ENCODE results near the gene PPP1R9B.
A peak's percentile ranks its signal among the peaks of the same experiment; 100 is the strongest.

The PPP1R9B gene, protein sequence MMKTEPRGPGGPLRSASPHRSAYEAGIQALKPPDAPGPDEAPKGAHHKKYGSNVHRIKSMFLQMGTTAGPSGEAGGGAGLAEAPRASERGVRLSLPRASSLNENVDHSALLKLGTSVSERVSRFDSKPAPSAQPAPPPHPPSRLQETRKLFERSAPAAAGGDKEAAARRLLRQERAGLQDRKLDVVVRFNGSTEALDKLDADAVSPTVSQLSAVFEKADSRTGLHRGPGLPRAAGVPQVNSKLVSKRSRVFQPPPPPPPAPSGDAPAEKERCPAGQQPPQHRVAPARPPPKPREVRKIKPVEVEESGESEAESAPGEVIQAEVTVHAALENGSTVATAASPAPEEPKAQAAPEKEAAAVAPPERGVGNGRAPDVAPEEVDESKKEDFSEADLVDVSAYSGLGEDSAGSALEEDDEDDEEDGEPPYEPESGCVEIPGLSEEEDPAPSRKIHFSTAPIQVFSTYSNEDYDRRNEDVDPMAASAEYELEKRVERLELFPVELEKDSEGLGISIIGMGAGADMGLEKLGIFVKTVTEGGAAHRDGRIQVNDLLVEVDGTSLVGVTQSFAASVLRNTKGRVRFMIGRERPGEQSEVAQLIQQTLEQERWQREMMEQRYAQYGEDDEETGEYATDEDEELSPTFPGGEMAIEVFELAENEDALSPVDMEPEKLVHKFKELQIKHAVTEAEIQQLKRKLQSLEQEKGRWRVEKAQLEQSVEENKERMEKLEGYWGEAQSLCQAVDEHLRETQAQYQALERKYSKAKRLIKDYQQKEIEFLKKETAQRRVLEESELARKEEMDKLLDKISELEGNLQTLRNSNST

DNA sequence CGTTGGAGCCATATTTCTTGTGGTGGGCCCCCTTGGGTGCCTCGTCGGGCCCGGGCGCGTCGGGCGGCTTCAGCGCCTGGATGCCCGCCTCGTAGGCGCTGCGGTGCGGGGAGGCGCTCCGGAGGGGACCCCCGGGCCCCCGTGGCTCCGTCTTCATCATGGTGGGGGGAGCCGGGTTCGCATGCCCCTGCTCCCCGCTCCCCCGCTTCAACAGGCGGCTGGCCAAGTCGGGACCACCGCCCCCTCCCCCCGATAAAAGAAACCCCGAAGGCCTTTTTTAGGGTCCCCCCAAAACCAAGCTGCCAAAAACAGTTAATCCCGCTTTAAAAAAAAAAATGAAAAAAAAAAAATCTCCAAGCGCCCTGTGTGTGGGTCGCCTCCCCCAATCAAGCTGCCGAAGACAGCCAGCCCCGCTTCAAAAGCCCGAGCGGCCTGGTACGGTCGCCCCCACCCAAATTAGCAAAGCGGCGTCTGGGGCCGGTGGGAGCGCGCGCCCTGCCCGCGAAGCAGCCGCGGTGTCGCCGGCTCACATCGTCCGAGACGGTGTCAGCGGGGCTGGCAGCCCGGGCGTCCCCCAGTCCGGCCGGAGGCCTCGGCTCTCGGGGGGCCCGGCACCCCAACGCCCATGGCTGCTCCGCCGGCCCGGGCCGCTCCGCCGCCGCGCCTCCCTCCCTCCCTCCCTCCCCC is at the start of gene PPP1R9B:
Gene PPP1R9B, minus strand, starts transcription at position 324 of the 687 bp plus-strand sequence. Its CDS starts 164 bp downstream, at position 160.
- Histone ChIP-seq H3K4me3 (ENCODE audit: low read depth in 1 of 5, low read length in 5 of 5) (peak within 1 kb of the TSS; percentile 72 to 84 (median 82)), H3K36me3 (ENCODE audit: control insufficient read depth in 5 of 5, insufficient read depth in 5 of 5, low read length in 5 of 5) (peaks cover 0 to 3% (median 0%) of the 10 kb centered on the region in 5 donors), H3K9ac (ENCODE audit: low read length in 5 of 5) (peak within 1 kb of the TSS; percentile 1 to 79 (median 66)), H3K27ac (ENCODE audit: low read depth, low read length) (peak within 1 kb of the TSS; percentile 65), H3K4me1 (ENCODE audit: control insufficient read depth in 5 of 5, insufficient read depth in 5 of 5, low read length in 5 of 5) (peaks cover 25 to 93% (median 81%) of the 10 kb centered on the region in 5 donors), H3K9me3 (ENCODE audit: control insufficient read depth in 5 of 5, low read length in 5 of 5) (no peaks in the 10 kb centered on the region), H3K27me3 (ENCODE audit: control insufficient read depth in 5 of 5, insufficient read depth in 4 of 5, low read length in 5 of 5) (no peaks in the 10 kb centered on the region)

DNA sequence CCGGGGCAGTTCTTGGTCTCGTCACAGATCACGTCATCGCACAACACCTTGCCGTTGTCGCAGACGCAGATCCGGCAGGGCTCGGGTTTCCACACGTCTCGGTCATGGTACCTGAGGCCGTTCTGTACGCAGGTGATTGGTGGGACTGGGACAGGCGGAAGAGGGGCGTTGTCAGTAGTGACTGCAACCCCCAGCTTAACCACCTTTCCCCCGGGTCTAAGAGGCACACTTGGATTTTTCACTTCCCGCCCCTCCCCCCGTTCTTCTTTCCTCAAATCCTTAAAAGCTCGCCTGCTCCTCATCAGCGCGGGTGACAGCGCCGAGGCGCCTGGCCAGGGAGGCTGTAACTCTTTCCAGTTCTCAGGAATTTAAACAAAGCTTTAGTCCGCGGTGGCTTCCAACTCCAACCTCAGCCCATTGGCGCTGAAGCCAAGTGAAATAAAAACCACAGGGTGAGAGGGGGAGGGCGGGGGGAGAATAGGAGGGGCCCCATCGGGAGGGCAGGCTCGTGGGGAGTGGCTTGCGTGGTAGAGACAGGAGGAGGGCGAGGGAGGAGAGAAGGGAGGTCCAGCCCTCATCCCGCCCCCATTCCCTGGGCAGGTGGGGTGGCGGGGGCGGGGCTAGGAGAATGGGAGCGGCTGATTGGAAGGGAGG is 49.5 kb upstream of the PPP1R9B start:
- Histone ChIP-seq H3K4me1 (ENCODE audit: control insufficient read depth in 5 of 5, insufficient read depth in 5 of 5, low read length in 5 of 5) (peaks cover 0 to 38% (median 30%) of the 10 kb centered on the region in 5 donors), H3K9me3 (ENCODE audit: control insufficient read depth in 5 of 5, low read length in 5 of 5) (no peaks in the 10 kb centered on the region), H3K9ac (ENCODE audit: low read length in 5 of 5) (peak overlapping the region in 3 of 5 donors; percentile 67 to 76 (median 72)), H3K27me3 (ENCODE audit: control insufficient read depth in 5 of 5, insufficient read depth in 4 of 5, low read length in 5 of 5) (peaks cover 21 to 41% (median 37%) of the 10 kb centered on the region in 5 donors), H3K36me3 (ENCODE audit: control insufficient read depth in 5 of 5, insufficient read depth in 5 of 5, low read length in 5 of 5) (peaks cover 0 to 22% (median 5%) of the 10 kb centered on the region in 5 donors), H3K27ac (ENCODE audit: low read depth, low read length) (peak overlapping the region; percentile 62), H3K4me3 (ENCODE audit: low read depth in 1 of 5, low read length in 5 of 5) (peak overlapping the region; percentile 58 to 71 (median 64))

DNA sequence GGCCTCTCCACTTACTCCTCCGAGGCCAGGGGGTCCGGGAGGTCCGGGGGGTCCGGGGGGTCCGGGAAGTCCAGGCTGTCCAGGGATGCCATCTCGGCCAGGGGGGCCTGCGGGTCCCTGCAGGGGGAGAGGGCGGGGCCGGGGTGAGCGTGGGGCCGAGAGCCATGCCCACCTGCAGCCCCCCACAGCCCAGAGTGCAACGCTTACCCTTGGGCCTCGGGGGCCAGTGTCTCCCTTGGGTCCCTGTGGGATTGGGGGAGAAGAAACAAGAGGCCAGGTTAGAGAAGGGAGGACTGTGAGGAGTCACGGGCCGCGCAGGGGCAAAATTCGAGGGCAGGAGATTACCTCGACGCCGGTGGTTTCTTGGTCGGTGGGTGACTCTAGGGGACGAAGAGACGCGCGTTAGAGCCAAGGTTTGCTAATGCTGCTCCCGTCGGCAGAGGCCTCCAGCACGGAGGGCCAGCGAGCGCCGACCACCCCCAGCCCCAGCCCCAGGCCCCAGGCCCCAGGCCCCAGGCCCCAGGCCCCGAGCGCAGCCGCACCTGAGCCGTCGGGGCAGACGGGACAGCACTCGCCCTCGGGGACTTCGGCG is 48.8 kb upstream of the PPP1R9B start:
- H3K36me3 ChIP-seq (ENCODE audit: control insufficient read depth in 5 of 5, insufficient read depth in 5 of 5, low read length in 5 of 5) = peaks cover 0 to 28% (median 5%) of the 10 kb centered on the region in 5 donors
- no peaks in the 10 kb centered on the region for H3K9me3 ChIP-seq (ENCODE audit: control insufficient read depth in 5 of 5, low read length in 5 of 5)
- peak overlapping the region; percentile 62 for H3K27ac ChIP-seq (ENCODE audit: low read depth, low read length)
- H3K9ac ChIP-seq (ENCODE audit: low read length in 5 of 5) = no peak overlapping the region
- peaks cover 0 to 34% (median 26%) of the 10 kb centered on the region in 5 donors for H3K4me1 ChIP-seq (ENCODE audit: control insufficient read depth in 5 of 5, insufficient read depth in 5 of 5, low read length in 5 of 5)
- peaks cover 19 to 41% (median 36%) of the 10 kb centered on the region in 5 donors for H3K27me3 ChIP-seq (ENCODE audit: control insufficient read depth in 5 of 5, insufficient read depth in 4 of 5, low read length in 5 of 5)
- H3K4me3 ChIP-seq (ENCODE audit: low read depth in 1 of 5, low read length in 5 of 5) = peak overlapping the region in 4 of 5 donors; percentile 62 to 71 (median 66)

DNA sequence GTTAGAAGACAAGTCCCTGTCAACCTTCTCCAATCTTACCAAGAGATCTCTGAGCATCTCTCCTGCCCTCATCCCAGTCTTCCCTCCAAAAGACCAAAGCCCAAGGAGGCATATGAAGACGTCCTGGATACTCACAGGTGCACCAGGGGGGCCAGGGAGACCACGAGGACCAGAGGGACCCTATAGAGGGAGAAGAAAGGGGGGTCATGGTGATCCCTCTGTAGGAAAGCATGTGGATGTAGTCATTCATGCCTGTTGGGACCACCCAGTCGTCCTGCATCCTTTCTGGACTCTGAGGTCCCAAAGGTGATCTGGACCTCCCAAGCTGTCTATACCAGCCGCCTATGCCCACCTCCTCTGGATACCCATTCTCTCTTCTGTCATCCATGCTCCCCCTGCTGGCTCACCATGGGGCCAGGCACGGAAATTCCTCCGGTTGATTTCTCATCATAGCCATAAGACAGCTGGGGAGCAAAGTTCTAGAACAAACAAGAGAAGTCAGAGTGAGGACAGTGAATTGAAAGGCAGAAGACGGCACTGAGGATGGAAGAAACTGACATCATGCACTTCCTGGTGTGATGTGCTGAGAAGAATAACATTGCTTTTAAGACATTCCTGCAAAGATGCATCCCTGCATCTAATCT is 47.7 kb upstream of the PPP1R9B start:
- Histone ChIP-seq H3K27ac (ENCODE audit: low read depth, low read length) (peak overlapping the region; percentile 34), H3K4me3 (ENCODE audit: low read depth in 1 of 5, low read length in 5 of 5) (no peak overlapping the region), H3K4me1 (ENCODE audit: control insufficient read depth in 5 of 5, insufficient read depth in 5 of 5, low read length in 5 of 5) (peaks cover 0 to 29% (median 19%) of the 10 kb centered on the region in 5 donors), H3K27me3 (ENCODE audit: control insufficient read depth in 5 of 5, insufficient read depth in 4 of 5, low read length in 5 of 5) (peaks cover 21 to 38% (median 32%) of the 10 kb centered on the region in 5 donors), H3K9me3 (ENCODE audit: control insufficient read depth in 5 of 5, low read length in 5 of 5) (no peaks in the 10 kb centered on the region), H3K9ac (ENCODE audit: low read length in 5 of 5) (no peak overlapping the region), H3K36me3 (ENCODE audit: control insufficient read depth in 5 of 5, insufficient read depth in 5 of 5, low read length in 5 of 5) (peaks cover 0 to 34% (median 6%) of the 10 kb centered on the region in 5 donors)

DNA sequence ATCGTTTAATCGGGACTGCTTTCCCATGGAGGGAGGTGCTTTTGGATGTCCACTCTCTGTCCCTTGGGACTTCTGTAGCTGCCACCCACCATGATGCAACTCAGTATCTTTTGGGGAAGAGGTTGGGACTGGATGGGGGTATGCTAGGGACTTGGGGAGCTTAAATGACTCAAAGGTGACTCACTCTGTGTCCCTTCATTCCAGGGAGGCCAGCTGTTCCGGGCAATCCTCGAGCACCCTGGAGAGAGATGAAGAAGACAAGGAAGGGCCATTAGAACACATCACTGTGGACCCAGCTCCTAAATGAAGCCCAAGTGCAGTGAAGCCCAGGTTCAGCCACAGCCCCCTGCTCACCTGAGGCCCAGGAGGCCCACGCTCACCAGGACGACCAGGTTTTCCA is 46.3 kb upstream of the PPP1R9B start:
- Histone ChIP-seq H3K27ac (ENCODE audit: low read depth, low read length) (no peak overlapping the region), H3K4me1 (ENCODE audit: control insufficient read depth in 5 of 5, insufficient read depth in 5 of 5, low read length in 5 of 5) (peaks cover 0 to 26% (median 15%) of the 10 kb centered on the region in 5 donors), H3K9ac (ENCODE audit: low read length in 5 of 5) (no peak overlapping the region), H3K27me3 (ENCODE audit: control insufficient read depth in 5 of 5, insufficient read depth in 4 of 5, low read length in 5 of 5) (peaks cover 13 to 36% (median 23%) of the 10 kb centered on the region in 5 donors), H3K36me3 (ENCODE audit: control insufficient read depth in 5 of 5, insufficient read depth in 5 of 5, low read length in 5 of 5) (peaks cover 0 to 39% (median 8%) of the 10 kb centered on the region in 5 donors), H3K4me3 (ENCODE audit: low read depth in 1 of 5, low read length in 5 of 5) (no peak overlapping the region), H3K9me3 (ENCODE audit: control insufficient read depth in 5 of 5, low read length in 5 of 5) (no peaks in the 10 kb centered on the region)

DNA sequence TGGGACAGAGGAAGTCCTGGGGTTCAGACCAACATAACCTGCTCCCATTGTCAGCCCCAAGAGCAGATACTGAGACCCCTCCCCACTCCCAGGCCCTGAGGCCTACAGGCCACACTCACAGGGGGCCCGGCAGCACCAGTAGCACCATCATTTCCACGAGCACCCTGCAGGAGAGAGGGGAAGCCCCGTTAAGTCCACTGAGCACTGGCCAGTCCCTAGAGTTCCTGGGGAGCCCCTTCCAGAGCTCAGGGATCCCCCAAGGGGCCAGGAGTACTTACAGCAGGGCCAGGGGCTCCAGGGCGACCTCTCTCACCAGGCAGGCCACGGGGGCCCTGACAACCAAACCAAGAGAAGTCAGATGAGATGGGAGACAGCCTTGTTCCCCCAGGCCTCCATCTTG is 45.6 kb upstream of the PPP1R9B start:
- Histone ChIP-seq H3K36me3 (ENCODE audit: control insufficient read depth in 5 of 5, insufficient read depth in 5 of 5, low read length in 5 of 5) (peaks cover 0 to 39% (median 12%) of the 10 kb centered on the region in 5 donors), H3K9ac (ENCODE audit: low read length in 5 of 5) (no peak overlapping the region), H3K27me3 (ENCODE audit: control insufficient read depth in 5 of 5, insufficient read depth in 4 of 5, low read length in 5 of 5) (peaks cover 13 to 30% (median 15%) of the 10 kb centered on the region in 5 donors), H3K9me3 (ENCODE audit: control insufficient read depth in 5 of 5, low read length in 5 of 5) (no peaks in the 10 kb centered on the region), H3K4me1 (ENCODE audit: control insufficient read depth in 5 of 5, insufficient read depth in 5 of 5, low read length in 5 of 5) (peaks cover 0 to 23% (median 12%) of the 10 kb centered on the region in 5 donors), H3K27ac (ENCODE audit: low read depth, low read length) (no peak overlapping the region), H3K4me3 (ENCODE audit: low read depth in 1 of 5, low read length in 5 of 5) (no peak overlapping the region)

DNA sequence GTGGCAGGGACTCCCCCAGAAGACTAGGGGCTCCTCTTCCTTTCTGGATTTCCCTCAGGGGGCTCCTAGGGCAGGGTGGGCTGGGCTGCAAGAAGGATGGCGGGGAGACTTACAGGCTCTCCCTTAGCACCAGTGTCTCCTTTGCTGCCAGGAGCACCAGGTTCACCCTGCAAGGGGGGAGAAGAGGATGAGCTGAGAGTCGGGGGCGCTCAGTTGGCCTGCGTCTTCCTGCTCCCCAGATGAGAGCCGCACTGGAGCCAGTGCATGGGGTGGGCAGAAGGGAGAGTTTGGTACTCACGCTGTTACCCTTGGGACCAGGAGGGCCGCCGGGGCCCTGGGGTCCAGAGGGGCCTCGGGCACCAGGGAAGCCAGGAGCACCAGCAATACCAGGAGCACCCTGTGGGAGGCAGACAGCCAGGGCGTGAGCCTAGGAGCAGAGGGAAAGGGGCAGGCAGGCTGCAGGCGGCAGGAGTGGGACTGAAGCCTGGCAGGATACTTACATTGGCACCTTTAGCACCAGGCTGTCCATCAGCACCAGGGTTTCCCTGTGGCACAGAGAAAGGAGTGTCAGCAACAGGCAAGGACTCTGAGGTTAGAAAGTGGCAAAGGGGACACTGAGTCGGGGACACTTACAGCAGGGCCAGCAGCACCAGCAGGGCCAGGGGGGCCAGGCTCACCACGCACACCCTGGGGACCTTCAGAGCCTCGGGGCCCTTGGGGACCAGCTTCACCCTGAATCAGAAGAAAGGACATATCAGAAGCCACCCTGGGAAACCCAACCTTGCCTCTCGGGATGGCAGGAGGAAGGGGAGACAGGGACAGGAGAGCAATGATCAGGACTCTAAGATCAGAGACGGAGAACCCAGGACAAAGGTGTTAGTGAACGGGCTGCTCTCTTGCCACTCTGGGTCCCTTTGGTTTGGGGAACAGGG is 44.7 kb upstream of the PPP1R9B start:
- Histone ChIP-seq H3K9me3 (ENCODE audit: control insufficient read depth in 5 of 5, low read length in 5 of 5) (no peaks in the 10 kb centered on the region), H3K9ac (ENCODE audit: low read length in 5 of 5) (no peak overlapping the region), H3K4me1 (ENCODE audit: control insufficient read depth in 5 of 5, insufficient read depth in 5 of 5, low read length in 5 of 5) (peaks cover 0 to 21% (median 6%) of the 10 kb centered on the region in 5 donors), H3K27ac (ENCODE audit: low read depth, low read length) (no peak overlapping the region), H3K27me3 (ENCODE audit: control insufficient read depth in 5 of 5, insufficient read depth in 4 of 5, low read length in 5 of 5) (peaks cover 10 to 27% (median 12%) of the 10 kb centered on the region in 5 donors), H3K4me3 (ENCODE audit: low read depth in 1 of 5, low read length in 5 of 5) (no peak overlapping the region), H3K36me3 (ENCODE audit: control insufficient read depth in 5 of 5, insufficient read depth in 5 of 5, low read length in 5 of 5) (peaks cover 0 to 41% (median 12%) of the 10 kb centered on the region in 5 donors)

All from subcutaneous abdominal adipose tissue (tissue), 5 donors.